ENCODE data around the gene ZNF554.

GRCh38 chr19:2771786-2772674, 47.6 kb upstream of the ZNF554 start:
- TF ChIP-seq CTCF (IDR thresholded peaks at IDR 0.05), result no peak
- TF ChIP-seq EZH2 (IDR thresholded peaks at IDR 0.05), result no peak

All from neural progenitor cell (in vitro differentiated cells).